Esophagus muscularis mucosa (tissue), 4 donors: ENCODE measurements around the gene CMPK2.
A peak's percentile ranks its signal among the peaks of the same experiment; 100 is the strongest.

Experiments used
- CTCF ChIP-seq, 3 experiments: fragments of 200-600 bp in 2 of 3; fragments of 450-650 bp in 1 of 3; sonication (generic) in 2 of 3; IDR thresholded peaks; one replicate each; pipeline ENCODE4 v1.5.1; 2017 to 2019; ENCODE audit warnings: antibody characterized with exemption in 3 of 3, mild to moderate bottlenecking in 2 of 3, moderate library complexity in 1 of 3
- EP300 ChIP-seq: sonication (generic); formaldehyde crosslinking; IDR thresholded peaks from one replicate; pipeline ENCODE4 v1.6.1; 2017; ENCODE audit warnings: antibody characterized with exemption
- POLR2A ChIP-seq: fragments of 450-650 bp; IDR thresholded peaks from one replicate; pipeline ENCODE4 v1.6.1; 2017; ENCODE audit warnings: antibody characterized with exemption, moderate library complexity, mild to moderate bottlenecking, low read depth
- POLR2AphosphoS5 ChIP-seq, 2 donors: sonication (generic); formaldehyde crosslinking; IDR thresholded peaks; one replicate each; pipeline ENCODE4 v1.6.1; 2017; ENCODE audit warnings: antibody characterized with exemption in 2 of 2

- peak in 1 of 2 donors; percentile 37 for TF ChIP-seq POLR2AphosphoS5 (IDR thresholded peaks at IDR 0.05)
- TF ChIP-seq CTCF (IDR thresholded peaks at IDR 0.05), result no peak
- no peak for TF ChIP-seq POLR2A
- no peak for TF ChIP-seq EP300
Measured at GRCh38 chr2:6877402-6878304, 11.9 kb upstream of the CMPK2 start, which contains the start of gene RSAD2.
